GM12872 (cell line): ENCODE data around the gene FPR3.
A peak's percentile ranks its signal among the peaks of the same experiment; 100 is the strongest.

Experiments
- TF ChIP-seq, protein P1 (sequence below): IDR thresholded peaks from 3 replicates; pipeline ENCODE4 v1.5.1; 2011; ENCODE audit warnings: low read depth, mild to moderate bottlenecking, low read length, moderate library complexity; ENCODE audit not compliant: insufficient read depth

The FPR3 gene

DNA sequence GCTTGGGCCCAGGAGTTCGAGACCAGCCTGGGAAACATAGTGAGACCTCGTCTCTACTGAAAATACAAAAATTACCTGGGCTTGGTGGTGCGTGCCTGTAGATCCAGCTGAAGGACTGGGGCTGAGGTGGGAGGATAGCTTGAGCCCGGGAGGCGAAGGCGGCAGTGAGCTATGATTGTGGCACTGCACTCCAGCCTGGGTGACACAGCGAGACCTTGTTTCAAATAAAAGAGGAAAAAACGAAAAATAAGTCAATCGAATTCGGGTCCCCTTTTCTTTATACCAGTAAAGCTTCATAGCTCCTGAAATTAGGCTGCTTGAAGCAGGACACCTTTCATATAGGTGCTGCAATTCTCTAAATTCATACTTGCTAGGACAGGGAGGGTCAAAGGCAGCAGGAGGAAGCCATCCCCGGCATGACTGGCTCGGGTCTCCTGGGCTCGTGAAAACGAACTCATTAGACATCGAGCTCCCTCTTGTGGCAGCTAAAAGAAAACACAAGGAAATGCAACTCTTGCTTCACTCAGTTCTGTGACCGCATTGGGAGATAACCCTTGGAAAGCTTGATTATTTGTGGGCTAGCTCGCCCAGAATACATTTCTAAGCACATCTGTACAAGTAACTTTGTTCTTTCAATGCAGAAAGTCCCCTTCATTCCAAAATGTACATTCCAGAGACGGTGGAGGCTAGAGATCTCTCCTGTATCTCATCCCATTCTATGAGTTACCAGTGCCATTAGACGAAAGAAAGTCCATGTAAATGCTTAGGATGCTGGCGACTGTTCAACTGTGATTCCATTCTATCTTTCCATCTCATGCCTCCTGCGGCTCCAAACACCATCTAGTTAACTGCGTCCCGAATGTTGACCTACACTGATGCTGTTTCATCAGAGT, 17.1 kb upstream of the FPR3 start:
- TF ChIP-seq, protein P1, sequence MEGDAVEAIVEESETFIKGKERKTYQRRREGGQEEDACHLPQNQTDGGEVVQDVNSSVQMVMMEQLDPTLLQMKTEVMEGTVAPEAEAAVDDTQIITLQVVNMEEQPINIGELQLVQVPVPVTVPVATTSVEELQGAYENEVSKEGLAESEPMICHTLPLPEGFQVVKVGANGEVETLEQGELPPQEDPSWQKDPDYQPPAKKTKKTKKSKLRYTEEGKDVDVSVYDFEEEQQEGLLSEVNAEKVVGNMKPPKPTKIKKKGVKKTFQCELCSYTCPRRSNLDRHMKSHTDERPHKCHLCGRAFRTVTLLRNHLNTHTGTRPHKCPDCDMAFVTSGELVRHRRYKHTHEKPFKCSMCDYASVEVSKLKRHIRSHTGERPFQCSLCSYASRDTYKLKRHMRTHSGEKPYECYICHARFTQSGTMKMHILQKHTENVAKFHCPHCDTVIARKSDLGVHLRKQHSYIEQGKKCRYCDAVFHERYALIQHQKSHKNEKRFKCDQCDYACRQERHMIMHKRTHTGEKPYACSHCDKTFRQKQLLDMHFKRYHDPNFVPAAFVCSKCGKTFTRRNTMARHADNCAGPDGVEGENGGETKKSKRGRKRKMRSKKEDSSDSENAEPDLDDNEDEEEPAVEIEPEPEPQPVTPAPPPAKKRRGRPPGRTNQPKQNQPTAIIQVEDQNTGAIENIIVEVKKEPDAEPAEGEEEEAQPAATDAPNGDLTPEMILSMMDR, result peak; percentile 71

- TF ChIP-seq, protein P1, result no peak
These were observed 15.8 kb upstream of the FPR3 start for GRCh38 chr19:51779181-51779580.

- TF ChIP-seq, protein P1, result no peak
These were observed 15.3 kb upstream of the FPR3 start for GRCh38 chr19:51779703-51780102.

DNA sequence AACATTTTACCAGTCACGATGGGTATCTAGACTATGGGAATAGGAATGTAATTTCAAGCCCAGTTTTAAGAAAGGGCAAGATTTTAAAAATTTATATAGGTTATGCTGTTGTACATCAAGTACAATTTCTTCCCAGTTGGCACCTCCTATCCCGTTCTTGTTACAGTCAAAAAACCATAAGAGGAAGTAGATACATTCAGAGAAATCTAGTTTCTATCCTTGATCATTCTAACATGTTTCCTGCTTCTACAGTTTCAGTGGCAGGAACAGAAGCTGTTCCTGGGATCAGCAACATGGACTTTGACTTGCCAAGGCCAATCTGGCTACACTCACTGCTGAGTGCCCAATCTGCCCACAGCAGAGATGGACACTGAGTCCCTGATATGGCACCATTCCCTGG, 14.7 kb upstream of the FPR3 start:
- TF ChIP-seq, protein P1, result no peak

GRCh38 chr19:51781999-51782398, 13.0 kb upstream of the FPR3 start:
- TF ChIP-seq, protein P1, result no peak

DNA sequence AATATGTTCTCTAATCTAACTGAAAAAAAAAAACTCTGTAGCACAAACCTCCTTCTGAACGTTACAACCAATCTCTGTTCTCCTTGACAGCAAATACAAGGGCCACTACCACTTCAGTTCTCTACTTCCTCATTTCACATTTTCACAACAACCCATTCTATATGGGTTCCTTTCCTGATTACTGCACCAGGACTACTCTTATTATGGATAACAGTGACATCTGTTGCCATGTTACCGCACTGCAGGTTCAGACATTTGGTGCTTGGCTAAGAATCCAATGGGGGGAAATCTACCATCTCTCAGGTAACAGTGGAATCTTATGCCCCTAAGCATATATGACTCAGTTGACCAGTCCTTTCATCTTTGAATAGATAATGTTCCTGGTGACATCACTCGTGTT, 11.6 kb upstream of the FPR3 start:
- TF ChIP-seq, protein P1, result no peak

DNA sequence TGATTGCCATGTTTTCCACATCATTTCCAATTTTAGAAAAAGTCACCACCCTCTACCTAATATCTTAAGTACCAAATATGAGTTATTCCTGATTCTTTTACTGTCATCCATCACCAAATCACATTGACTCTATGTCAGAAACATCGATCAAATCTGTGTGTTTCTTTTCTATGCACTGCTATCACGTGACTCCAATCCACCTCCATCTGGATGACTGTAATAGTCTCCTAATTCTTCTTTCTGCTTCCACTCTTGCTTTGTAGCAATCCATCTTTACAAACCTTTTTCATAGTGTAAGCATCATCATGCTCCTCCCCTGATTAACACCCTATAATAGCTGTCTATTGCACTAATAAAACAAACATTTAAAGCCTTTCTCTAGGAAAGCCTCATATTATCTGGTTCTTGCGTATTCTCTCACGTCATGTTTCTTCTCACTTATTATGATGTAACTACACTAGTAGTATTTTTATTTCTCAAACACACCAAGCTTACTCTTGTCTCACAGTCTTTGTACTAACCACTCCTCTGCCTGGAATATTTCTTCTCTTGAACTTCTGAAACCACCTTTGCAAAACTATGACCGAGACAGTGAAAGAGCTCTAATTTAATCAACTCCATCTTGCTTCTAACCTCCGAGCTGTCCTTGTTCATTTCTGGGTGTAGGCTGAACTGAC, 10.7 kb upstream of the FPR3 start:
- TF ChIP-seq, protein P1, result no peak
